ENCODE data around the gene EIF4G3. TPM values are rescaled to one million over a fixed set of nuclear protein-coding genes. Genes with fewer than 3 reads are reported as not detected.

Gene EIF4G3
- total and polyA plus RNA-seq, 2 of the 8 experiments (the other 6 are each of a cell fraction or from before 2014, with no cell fraction given), result 47.5 to 66.6 TPM

GRCh38 chr1:20850021-20850420 lies 326.7 kb downstream of the EIF4G3 start:
- H2AK5ac ChIP-seq (ENCODE audit: low read depth, low read length), result no peak overlapping the region
- H3K79me1 ChIP-seq (ENCODE audit: low read depth, low read length), result no peaks in the 10 kb centered on the region
- no peak overlapping the region for H3K9ac ChIP-seq (replicated peaks in 1 of 4; ENCODE audit: extremely low read depth in 1 of 4, low read depth in 3 of 4, low read length in 3 of 4)
- H2BK12ac ChIP-seq (ENCODE audit: low read depth, low read length), result no peak overlapping the region
- H2BK120ac ChIP-seq (replicated peaks; ENCODE audit: low read depth, low read length), result no peak overlapping the region
- no peaks in the 10 kb centered on the region for H3K79me2 ChIP-seq (ENCODE audit: control insufficient read depth in 1 of 2, insufficient read depth in 2 of 2, low read length in 2 of 2)
- 88% methylated on average over 3 of the region's 3 CpGs; no CpG with 5 or more reads in 1 of the 2 experiments for WGBS, 2 experiments (ENCODE audit: extremely low coverage in 1 of 2, insufficient coverage in 1 of 2, insufficient read length in 1 of 2, insufficient replicate concordance in 2 of 2, low coverage in 1 of 2, low lambda C conversion rate in 2 of 2, missing lambda C conversion rate in 1 of 2)
- H3K9me3 ChIP-seq (ENCODE audit: insufficient read depth in 2 of 2, low read depth in 1 of 2, low read length in 1 of 2), result no peaks in the 10 kb centered on the region
- no peak overlapping the region for H2BK20ac ChIP-seq (ENCODE audit: low read length)
- no peaks in the 10 kb centered on the region for H3K23me2 ChIP-seq (ENCODE audit: low read depth, low read length)
- TF ChIP-seq SIN3A (conservative IDR thresholded peaks at IDR 0.05 in 1 of 2, IDR thresholded peaks at IDR 0.05 in 1 of 2; ENCODE audit: low read depth in 1 of 2, low read length in 2 of 2), result no peak
- no peak for TF ChIP-seq TCF12 (IDR thresholded peaks at IDR 0.05; ENCODE audit: low read depth, low read length)
- CTCF ChIA-PET (ENCODE audit: partially characterized antibody), result interaction anchor here (0.6 to 1.6 kb wide), 3 partner anchors 9 to 307 kb away, joined by 4 to 5 read pairs (median 4); no protein-coding TSS in a partner anchor
- no peak overlapping the region for H3K14ac ChIP-seq (ENCODE audit: insufficient read length)
- H2AFZ ChIP-seq (ENCODE audit: low read length), result no peak overlapping the region
- no peak overlapping the region for H3K27ac ChIP-seq (ENCODE audit: low read depth, low read length)
- no peak for FAIRE-seq
- DNase-seq (ENCODE audit: low read depth in 1 of 2, low spot score in 2 of 2), result no peak
- H4K5ac ChIP-seq (ENCODE audit: insufficient read length, low read depth, low read length), result no peak overlapping the region
- no peaks in the 10 kb centered on the region for H3K4me1 ChIP-seq (replicated peaks in 1 of 4; ENCODE audit: control insufficient read depth in 3 of 4, insufficient read depth in 4 of 4, low read length in 3 of 4)
- no peaks in the 10 kb centered on the region for H3K27me3 ChIP-seq (replicated peaks in 1 of 4; ENCODE audit: control insufficient read depth in 3 of 4, extremely low read depth in 1 of 4, insufficient read depth in 3 of 4, low read length in 3 of 4)
- H3K36me3 ChIP-seq (ENCODE audit: control insufficient read depth in 2 of 4, insufficient read depth in 4 of 4, low read length in 3 of 4), result peaks cover 8 to 74% (median 31%) of the 10 kb centered on the region in 4 experiments
- H2BK5ac ChIP-seq (ENCODE audit: low read depth, low read length), result no peak overlapping the region
- no peak overlapping the region for H3K4me3 ChIP-seq (ENCODE audit: extremely low read depth in 1 of 4, insufficient read depth in 2 of 4, low read depth in 3 of 4, low read length in 4 of 4)
- H3K4ac ChIP-seq (replicated peaks; ENCODE audit: insufficient read length, low read depth, low read length), result no peak overlapping the region
- no peak overlapping the region for H3K56ac ChIP-seq (replicated peaks; ENCODE audit: insufficient read length, low read depth, low read length)
- no peak overlapping the region for H2BK15ac ChIP-seq (ENCODE audit: low read length)
- H4K8ac ChIP-seq (ENCODE audit: extremely low read depth, insufficient read depth, low read length), result no peak overlapping the region
- H3K23ac ChIP-seq (ENCODE audit: insufficient read length), result no peak overlapping the region
- H4K91ac ChIP-seq (replicated peaks; ENCODE audit: insufficient read length, low read length), result no peak overlapping the region
- peaks cover 0 to 2% of the 10 kb centered on the region in 2 experiments for H4K20me1 ChIP-seq (replicated peaks in 1 of 2; ENCODE audit: control insufficient read depth in 1 of 2, insufficient read depth in 2 of 2, low read length in 2 of 2)
- H3K18ac ChIP-seq (ENCODE audit: extremely low read depth, low read length), result no peak overlapping the region
- H3K4me2 ChIP-seq (ENCODE audit: insufficient read depth in 1 of 2, low read depth in 2 of 2, low read length in 2 of 2), result no peak overlapping the region
- POLR2A ChIA-PET (ENCODE audit: partially characterized antibody), result no interaction called here
